Psoas muscle (tissue), 8 donors: Measurements from ENCODE around the gene MAGT1. TPM values are rescaled to one million over a fixed set of nuclear protein-coding genes. Genes with fewer than 3 reads are reported as not detected.
"Not testable (repeated sequence)": the region's sequence is repeated elsewhere in the genome, so short reads cannot be mapped to it uniquely, and the experiment has no call there.

Source experiments
- ATAC-seq, 4 donors: fragments of 200-7000 bp; cut with Tn5 transposase; one replicate each; pipeline ENCODE4 v1.9.1; 2020; ENCODE audit warnings: moderate library complexity in 3 of 4, mild to moderate bottlenecking in 2 of 4
- DNase-seq, 2 donors: peaks; one replicate each; pipeline ENCODE4 v3.0.0-alpha.2; 2020
- H3K27ac ChIP-seq: fragments of 200-600 bp; one replicate; pipeline ENCODE4 v1.8.0; 2022
- H3K27me3 ChIP-seq, 3 donors: fragments of 200-600 bp in 1 of 3; one replicate each; pipeline versions ENCODE4 v1.6.1 to v1.8.0; 2013 to 2022; ENCODE audit warnings: low read length in 2 of 3, mild to moderate bottlenecking in 2 of 3, moderate library complexity in 1 of 3; ENCODE audit not compliant: insufficient read depth in 3 of 3
- H3K36me3 ChIP-seq, 2 donors: fragments of 200-600 bp in 1 of 2; one replicate each; pipeline versions ENCODE4 v1.6.1 to v1.8.0; 2013 to 2022; ENCODE audit warnings: low read depth in 1 of 2, mild to moderate bottlenecking in 1 of 2, moderate library complexity in 1 of 2; ENCODE audit not compliant: insufficient read depth in 1 of 2
- H3K4me1 ChIP-seq: fragments of 200-600 bp; one replicate; pipeline ENCODE4 v1.8.0; 2022
- H3K4me3 ChIP-seq: fragments of 200-600 bp; one replicate; pipeline ENCODE4 v1.8.0; 2022; ENCODE audit warnings: mild to moderate bottlenecking
- H3K9me3 ChIP-seq: fragments of 200-600 bp; one replicate; pipeline ENCODE4 v1.8.0; 2022
- CTCF ChIP-seq: fragments of 200-600 bp; IDR thresholded peaks from one replicate; pipeline ENCODE4 v1.8.0; 2022; ENCODE audit warnings: antibody characterized with exemption
- WGBS, 3 donors: extraction: QIAGEN DNeasy Blood & Tissue Kit; methylation state at CpG; one replicate each; pipeline versions ENCODE4 v1.1.6 to v1.1.7; 2013; 5-methylcytosine and 5-hydroxymethylcytosine counted together
- intact Hi-C, 2 donors: fragments of 100-400 bp; cut with DNase I; formaldehyde crosslinking; loops; one replicate each; pipeline versions ENCODE4 v1.11.0 to v1.14.2; 2022
- polyA plus RNA-seq, 3 donors: library from polyadenylated mRNA; stranded (reverse); fragments of 200-250 nt; gene quantifications; one replicate each; pipeline ENCODE4 v1.2.3, GENCODE V29; 2013
- total RNA-seq, 4 donors: library from RNA; stranded (reverse); fragmentation: NEBNext Ultra II Directional in 2 of 4; extraction: Animal tissue kit (Norgen Biotek cat#: 25700) in 2 of 4; gene quantifications; one replicate each; pipeline versions ENCODE4 v1.2.1 to v1.2.4, GENCODE V29; 2021 to 2023
- donor health status: healthy with polysubstance abuse.
- donor health status: DM: no; HTN: no; CAD: no; lungs with moderate emphysema.
- donor health status: Bipolar disorder and iron deficiency.
- donor health status: healthy.
- donor health status: DM: yes; HTN: yes; CAD: no.
- donor health status: DM: no; HTN: no; CAD: no.
- donor health status: DM: no; HTN: no; CAD: no.
- donor health status: DM: yes; HTN: yes; CAD: no.

The MAGT1 gene
- total and polyA plus RNA-seq, 7 donors: 12.6 to 30.7 (median 23.6) TPM

GRCh38 chrX:77875372-77875771, 19.9 kb downstream of the MAGT1 start:
- no peak for TF ChIP-seq CTCF
- H3K4me3 ChIP-seq: no peak overlapping the region
- ATAC-seq (no peak), DNase-seq (no peak)
- intact Hi-C loops: no loop called here
- H3K36me3 ChIP-seq: peaks cover 0 to 26% of the 10 kb centered on the region in 2 donors
- H3K27ac ChIP-seq: no peak overlapping the region
- no peaks in the 10 kb centered on the region for H3K9me3 ChIP-seq
- no peaks in the 10 kb centered on the region for H3K27me3 ChIP-seq
- WGBS, 3 donors: 93 to 96% (median 96%) methylated on average over 8 of the region's 8 CpGs
- no peaks in the 10 kb centered on the region for H3K4me1 ChIP-seq

- H3K4me1 ChIP-seq, H3K4me3 ChIP-seq, H3K27me3 ChIP-seq, H3K27ac ChIP-seq, H3K9me3 ChIP-seq, intact Hi-C loops, ATAC-seq, DNase-seq: not testable (repeated sequence)
- WGBS, 3 donors: 84 to 96% (median 94%) methylated on average over 5 of the region's 5 CpGs
- H3K36me3 ChIP-seq: peaks cover 0 to 15% of the 10 kb centered on the region in 2 donors
These were observed 63.7 kb downstream of the MAGT1 start for GRCh38 chrX:77831544-77831943.

- H3K36me3 ChIP-seq, H3K4me3 ChIP-seq, intact Hi-C loops, H3K4me1 ChIP-seq, H3K27ac ChIP-seq, H3K27me3 ChIP-seq, DNase-seq, H3K9me3 ChIP-seq, ATAC-seq: not testable (repeated sequence)
- 76 to 100% (median 93%) methylated on average over 2 of the region's 2 CpGs for WGBS, 3 donors
These were observed 73.2 kb downstream of the MAGT1 start for GRCh38 chrX:77821989-77822388.

GRCh38 chrX:77820091-77820727, 75.0 kb downstream of the MAGT1 start:
- H3K27ac ChIP-seq: no peak overlapping the region
- no peaks in the 10 kb centered on the region for H3K36me3 ChIP-seq
- no peaks in the 10 kb centered on the region for H3K27me3 ChIP-seq
- DNase-seq (no peak), ATAC-seq (no peak)
- no peak for TF ChIP-seq CTCF
- H3K4me1 ChIP-seq: no peaks in the 10 kb centered on the region
- intact Hi-C loops: no loop called here
- WGBS, 3 donors: 79 to 87% (median 81%) methylated on average over 9 of the region's 9 CpGs
- no peak overlapping the region for H3K4me3 ChIP-seq
- no peaks in the 10 kb centered on the region for H3K9me3 ChIP-seq

- 89 to 95% (median 93%) methylated on average over 1 of the region's 1 CpG for WGBS, 3 donors
- no peaks in the 10 kb centered on the region for H3K4me1 ChIP-seq
- no peak overlapping the region for H3K4me3 ChIP-seq
- intact Hi-C loops: no loop called here
- no peaks in the 10 kb centered on the region for H3K36me3 ChIP-seq
- no peak for TF ChIP-seq CTCF
- no peak for DNase-seq
- peaks cover 8% of the 10 kb centered on the region for H3K9me3 ChIP-seq
- H3K27ac ChIP-seq: no peak overlapping the region
- no peaks in the 10 kb centered on the region for H3K27me3 ChIP-seq
- ATAC-seq: no peak
These were observed 81.0 kb downstream of the MAGT1 start for GRCh38 chrX:77814210-77814609.

GRCh38 chrX:77802201-77802600, 93.0 kb downstream of the MAGT1 start:
- ATAC-seq (no peak), DNase-seq (no peak)
- intact Hi-C loops: no loop called here
- 46 to 86% (median 71%) methylated on average over 1 of the region's 1 CpG for WGBS, 3 donors
- H3K4me3 ChIP-seq: no peak overlapping the region
- no peaks in the 10 kb centered on the region for H3K4me1 ChIP-seq
- H3K27me3 ChIP-seq: no peaks in the 10 kb centered on the region
- TF ChIP-seq CTCF: no peak
- no peaks in the 10 kb centered on the region for H3K9me3 ChIP-seq
- no peaks in the 10 kb centered on the region for H3K36me3 ChIP-seq
- no peak overlapping the region for H3K27ac ChIP-seq
